ENCODE data around the gene SSBP1. TPM values are rescaled to one million over a fixed set of nuclear protein-coding genes. Genes with fewer than 3 reads are reported as not detected.
"Not testable (repeated sequence)": the region's sequence is repeated elsewhere in the genome, so short reads cannot be mapped to it uniquely, and the experiment has no call there.

SSBP1 gene
- polyA plus RNA-seq, 3 donors = 146 to 159 (median 149) TPM

GRCh38 chr7:141754939-141755338 is 16.8 kb downstream of the SSBP1 start:
- no peak for DNase-seq (ENCODE audit: low read depth in 3 of 3, low spot score in 2 of 3)

GRCh38 chr7:141763797-141764196 is 25.6 kb downstream of the SSBP1 start, which contains the start of gene TAS2R3:
TSS of gene TAS2R3 (plus strand) at chr7:141764097. CDS start at chr7:141764159, 62 bp downstream.
- no peak for DNase-seq (ENCODE audit: low read depth in 3 of 3, low spot score in 2 of 3)

DNA sequence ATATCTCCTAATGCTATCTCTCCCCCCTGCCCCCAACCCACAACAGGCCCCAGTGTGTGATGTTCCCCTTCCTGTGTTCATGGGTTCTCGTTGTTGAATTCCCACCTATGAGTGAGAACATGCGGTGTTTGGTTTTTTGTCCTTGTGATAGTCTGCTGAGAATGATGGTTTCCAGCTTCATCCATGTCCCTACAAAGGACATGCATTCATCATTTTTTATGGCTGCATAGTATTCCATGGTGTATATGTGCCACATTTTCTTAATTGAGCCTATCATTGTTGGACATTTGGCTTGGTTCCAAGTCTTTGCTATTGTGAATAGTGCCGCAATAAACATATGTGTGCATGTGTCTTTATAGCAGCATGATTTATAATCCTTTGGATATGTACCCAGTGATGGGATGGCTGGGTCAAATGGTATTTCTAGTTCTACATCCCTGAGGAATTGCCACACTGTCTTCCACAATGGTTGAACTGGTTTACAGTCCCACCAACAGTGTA is 32.0 kb downstream of the SSBP1 start:
- not testable (repeated sequence) for DNase-seq (ENCODE audit: low read depth in 3 of 3, low spot score in 2 of 3)

DNA sequence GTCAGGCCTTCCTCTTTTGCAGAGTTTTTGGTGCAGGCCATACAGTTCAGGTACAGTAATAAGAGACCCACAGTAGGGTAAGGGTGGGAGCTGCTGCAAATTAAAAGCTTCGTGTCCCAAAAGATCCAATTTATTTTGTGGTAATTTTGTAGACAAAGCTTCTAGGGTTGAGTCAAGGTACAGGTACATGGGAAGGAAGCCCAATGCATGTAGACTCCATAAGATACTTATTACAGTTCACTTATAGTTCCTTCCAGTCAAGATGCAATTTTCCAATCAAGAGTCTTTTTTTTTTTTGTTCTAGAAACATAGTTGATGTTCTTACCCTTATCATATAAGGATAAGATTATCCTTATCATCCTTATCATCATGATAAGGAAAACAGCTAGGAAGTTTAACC is 38.2 kb downstream of the SSBP1 start, which contains the start of gene TAS2R4:
TAS2R4 (plus strand) TSS at position 301 of the 400 bp plus-strand sequence. CDS start 1,815 bp downstream, outside the sequence.
- DNase-seq (ENCODE audit: low read depth in 3 of 3, low spot score in 2 of 3) = no peak

GRCh38 chr7:141785706-141786552 is 47.8 kb downstream of the SSBP1 start:
- DNase-seq (ENCODE audit: low read depth in 3 of 3, low spot score in 2 of 3) = peak in 2 of 3 donors; percentile 7 to 12

GRCh38 chr7:141788296-141788695 is 50.1 kb downstream of the SSBP1 start:
- DNase-seq (ENCODE audit: low read depth in 3 of 3, low spot score in 2 of 3) = no peak

GRCh38 chr7:141789917-141790316 is 51.8 kb downstream of the SSBP1 start, which contains the start of gene TAS2R5:
TSS of gene TAS2R5 (plus strand) at chr7:141790217. CDS start at chr7:141790362, 145 bp downstream.
- no peak for DNase-seq (ENCODE audit: low read depth in 3 of 3, low spot score in 2 of 3)

- no peak for DNase-seq (ENCODE audit: low read depth in 3 of 3, low spot score in 2 of 3)
These were observed 54.4 kb downstream of the SSBP1 start for GRCh38 chr7:141792526-141792925.

Other genes starting within 250 kb of the SSBP1 start
- gene AGK, start 186.9 kb upstream of the SSBP1 start, polyA plus RNA-seq (ENCODE audit: insufficient read length in 3 of 3) = 10 to 100 TPM; 35.9 to 41.3 (median 38.8) TPM
- gene DENND11, start 36.2 kb upstream of the SSBP1 start, polyA plus RNA-seq (ENCODE audit: insufficient read length in 3 of 3) = 10 to 100 TPM; 26.8 to 28.1 (median 27.3) TPM
- under 1 TPM in 2 of 3 donors, not detected in 1; 0.19 to 0.35 TPM for gene WEE2, start 30.0 kb upstream of the SSBP1 start, polyA plus RNA-seq (ENCODE audit: insufficient read length in 3 of 3)
- gene TAS2R3, start 25.7 kb downstream of the SSBP1 start, polyA plus RNA-seq (ENCODE audit: insufficient read length in 3 of 3) = under 1 TPM; 0.19 to 0.80 (median 0.51) TPM
- 1 to 10 TPM in 2 of 3 donors, under 1 TPM in 1; 0.92 to 1.2 (median 1.2) TPM for gene TAS2R4, start 38.3 kb downstream of the SSBP1 start, polyA plus RNA-seq (ENCODE audit: insufficient read length in 3 of 3)
- 1 to 10 TPM; 1.4 to 2.2 (median 2.2) TPM for gene TAS2R5, start 51.9 kb downstream of the SSBP1 start, polyA plus RNA-seq (ENCODE audit: insufficient read length in 3 of 3)
- gene PRSS37, start 103.1 kb downstream of the SSBP1 start, polyA plus RNA-seq (ENCODE audit: insufficient read length in 3 of 3) = under 1 TPM in 1 of 3 donors, not detected in 2; 0.08 TPM
- gene OR9A4, start 178.0 kb downstream of the SSBP1 start, polyA plus RNA-seq (ENCODE audit: insufficient read length in 3 of 3) = not detected
- gene CLEC5A, start 208.6 kb downstream of the SSBP1 start, polyA plus RNA-seq (ENCODE audit: insufficient read length in 3 of 3) = under 1 TPM; 0.14 to 0.26 (median 0.25) TPM
- not detected for gene TAS2R38, start 235.4 kb downstream of the SSBP1 start, polyA plus RNA-seq (ENCODE audit: insufficient read length in 3 of 3)

Data from right renal cortex interstitium (tissue), 3 donors.